Stomach smooth muscle (tissue), 2 donors: ENCODE results near the gene UAP1L1.

Experiments
- H3K27ac ChIP-seq: one replicate; pipeline ENCODE4 v1.7.0; 2013; ENCODE audit warnings: mild to moderate bottlenecking, low read length, inconsistent platforms
- H3K27me3 ChIP-seq, 2 donors: one replicate each; pipeline ENCODE4 v1.7.0; 2013; ENCODE audit warnings: low read length in 2 of 2; ENCODE audit not compliant: insufficient read depth in 2 of 2, control insufficient read depth in 1 of 2
- H3K36me3 ChIP-seq, 2 donors: one replicate each; pipeline ENCODE4 v1.7.0; 2013; ENCODE audit warnings: low read length in 2 of 2; ENCODE audit not compliant: control insufficient read depth in 2 of 2, insufficient read depth in 2 of 2
- H3K4me1 ChIP-seq: one replicate; pipeline ENCODE4 v1.7.0; 2013; ENCODE audit warnings: low read length; ENCODE audit not compliant: control insufficient read depth, insufficient read depth
- H3K4me3 ChIP-seq, 2 donors: one replicate each; pipeline ENCODE4 v1.7.0; 2013; ENCODE audit warnings: low read length in 2 of 2
- H3K9ac ChIP-seq, 2 donors: one replicate each; pipeline ENCODE4 v1.7.0; 2013; ENCODE audit warnings: low read length in 2 of 2, mild to moderate bottlenecking in 1 of 2
- H3K9me3 ChIP-seq, 2 donors: one replicate each; pipeline ENCODE4 v1.7.0; 2013; ENCODE audit warnings: low read length in 2 of 2; ENCODE audit not compliant: control insufficient read depth in 2 of 2
- donor health status: healthy.
- donor health status: Pancreatic carcinoma.

The UAP1L1 gene

GRCh38 chr9:137063311-137064026 is 13.8 kb upstream of the UAP1L1 start:
- Histone ChIP-seq H3K36me3 (no peaks in the 10 kb centered on the region), H3K27ac (no peak overlapping the region), H3K9ac (no peak overlapping the region), H3K27me3 (peaks cover 6 to 17% of the 10 kb centered on the region in 2 donors), H3K4me3 (no peak overlapping the region), H3K4me1 (peaks cover 4% of the 10 kb centered on the region), H3K9me3 (no peaks in the 10 kb centered on the region)

GRCh38 chr9:137064027-137064879 is 13.1 kb upstream of the UAP1L1 start:
- no peak overlapping the region for H3K4me3 ChIP-seq
- H3K27me3 ChIP-seq: peaks cover 14 to 25% of the 10 kb centered on the region in 2 donors
- H3K27ac ChIP-seq: no peak overlapping the region
- no peak overlapping the region for H3K9ac ChIP-seq
- peaks cover 4% of the 10 kb centered on the region for H3K4me1 ChIP-seq
- H3K36me3 ChIP-seq: no peaks in the 10 kb centered on the region
- no peaks in the 10 kb centered on the region for H3K9me3 ChIP-seq

GRCh38 chr9:137064880-137065164 is 12.5 kb upstream of the UAP1L1 start:
- Histone ChIP-seq H3K36me3 (no peaks in the 10 kb centered on the region), H3K4me1 (peaks cover 7% of the 10 kb centered on the region), H3K9ac (no peak overlapping the region), H3K27me3 (peaks cover 17 to 30% of the 10 kb centered on the region in 2 donors), H3K4me3 (no peak overlapping the region), H3K27ac (no peak overlapping the region), H3K9me3 (no peaks in the 10 kb centered on the region)

DNA sequence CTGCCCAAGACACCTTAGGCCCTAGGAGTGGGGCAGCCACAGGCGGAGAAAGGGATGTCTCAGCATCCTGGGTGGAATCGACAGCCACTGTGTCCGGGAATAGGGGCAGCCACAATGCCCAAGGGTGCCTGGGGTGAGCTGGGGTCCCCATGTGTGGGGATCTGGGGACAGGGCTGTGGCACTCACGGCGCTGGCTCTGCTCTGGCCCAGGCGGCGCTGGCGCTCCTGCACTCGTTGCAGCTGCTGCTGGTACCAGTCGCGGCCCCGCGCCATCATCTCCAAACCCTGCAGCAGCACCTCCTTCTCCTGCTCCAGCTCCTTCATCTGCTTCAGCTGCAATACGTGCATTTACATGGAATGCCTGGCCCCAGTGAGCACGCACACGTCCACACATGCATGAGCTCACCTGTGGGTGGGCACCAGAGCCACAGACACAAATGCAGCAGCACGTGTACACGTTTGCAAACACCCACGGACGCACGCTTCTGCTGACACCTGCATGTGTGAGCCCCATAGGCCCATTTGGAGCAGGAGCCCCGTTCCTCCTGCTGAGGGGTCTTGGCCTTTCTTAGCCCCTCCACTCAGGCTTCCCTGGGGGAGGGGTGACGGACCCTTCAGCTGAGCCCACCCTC is 11.9 kb upstream of the UAP1L1 start:
- H3K9ac ChIP-seq: no peak overlapping the region
- H3K9me3 ChIP-seq: no peaks in the 10 kb centered on the region
- peaks cover 10% of the 10 kb centered on the region for H3K4me1 ChIP-seq
- no peak overlapping the region for H3K4me3 ChIP-seq
- no peaks in the 10 kb centered on the region for H3K36me3 ChIP-seq
- peaks cover 17 to 30% of the 10 kb centered on the region in 2 donors for H3K27me3 ChIP-seq
- H3K27ac ChIP-seq: no peak overlapping the region

- Histone ChIP-seq H3K9me3 (no peaks in the 10 kb centered on the region), H3K4me1 (peaks cover 16% of the 10 kb centered on the region), H3K27ac (no peak overlapping the region), H3K36me3 (no peaks in the 10 kb centered on the region), H3K9ac (no peak overlapping the region), H3K27me3 (peaks cover 17 to 30% of the 10 kb centered on the region in 2 donors), H3K4me3 (no peak overlapping the region)
Observed at GRCh38 chr9:137066096-137066861, 11.0 kb upstream of the UAP1L1 start.

DNA sequence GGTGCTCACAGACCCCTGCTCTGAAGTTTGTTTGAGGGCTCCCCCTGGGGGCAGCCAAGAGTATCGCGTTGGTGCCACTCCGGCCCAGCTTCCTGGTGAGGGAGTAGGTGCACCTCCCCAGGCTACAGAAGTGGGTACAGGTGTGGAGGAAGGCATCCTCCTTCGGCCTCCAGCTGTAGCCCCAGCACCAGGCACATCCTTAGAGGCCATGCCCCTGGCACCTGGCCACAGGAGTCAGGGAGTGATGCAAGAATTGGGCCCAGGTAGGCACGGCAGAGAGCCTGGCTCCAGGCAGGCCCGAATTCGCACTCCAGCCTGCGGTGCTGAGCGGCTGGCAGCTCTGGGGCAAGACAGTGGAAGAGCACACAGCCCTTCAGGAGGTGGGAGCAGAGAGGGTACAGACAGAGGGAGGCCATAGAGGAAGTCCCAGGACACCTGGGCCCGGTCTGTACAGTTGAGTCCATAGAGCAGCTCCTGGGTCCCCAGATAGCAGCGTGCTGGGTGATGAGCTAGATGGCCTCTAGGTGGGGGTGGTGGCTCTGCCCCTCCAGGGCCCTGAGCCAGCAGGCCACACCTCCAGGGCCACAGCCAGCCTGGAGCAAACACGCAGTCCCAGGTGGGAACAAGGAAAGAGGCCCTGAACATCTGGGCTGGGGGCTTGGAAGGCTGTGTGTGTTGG is 9.3 kb upstream of the UAP1L1 start:
- Histone ChIP-seq H3K27ac (no peak overlapping the region), H3K9ac (no peak overlapping the region), H3K4me3 (no peak overlapping the region), H3K4me1 (peaks cover 17% of the 10 kb centered on the region), H3K27me3 (peaks cover 17 to 30% of the 10 kb centered on the region in 2 donors), H3K9me3 (no peaks in the 10 kb centered on the region), H3K36me3 (no peaks in the 10 kb centered on the region)

DNA sequence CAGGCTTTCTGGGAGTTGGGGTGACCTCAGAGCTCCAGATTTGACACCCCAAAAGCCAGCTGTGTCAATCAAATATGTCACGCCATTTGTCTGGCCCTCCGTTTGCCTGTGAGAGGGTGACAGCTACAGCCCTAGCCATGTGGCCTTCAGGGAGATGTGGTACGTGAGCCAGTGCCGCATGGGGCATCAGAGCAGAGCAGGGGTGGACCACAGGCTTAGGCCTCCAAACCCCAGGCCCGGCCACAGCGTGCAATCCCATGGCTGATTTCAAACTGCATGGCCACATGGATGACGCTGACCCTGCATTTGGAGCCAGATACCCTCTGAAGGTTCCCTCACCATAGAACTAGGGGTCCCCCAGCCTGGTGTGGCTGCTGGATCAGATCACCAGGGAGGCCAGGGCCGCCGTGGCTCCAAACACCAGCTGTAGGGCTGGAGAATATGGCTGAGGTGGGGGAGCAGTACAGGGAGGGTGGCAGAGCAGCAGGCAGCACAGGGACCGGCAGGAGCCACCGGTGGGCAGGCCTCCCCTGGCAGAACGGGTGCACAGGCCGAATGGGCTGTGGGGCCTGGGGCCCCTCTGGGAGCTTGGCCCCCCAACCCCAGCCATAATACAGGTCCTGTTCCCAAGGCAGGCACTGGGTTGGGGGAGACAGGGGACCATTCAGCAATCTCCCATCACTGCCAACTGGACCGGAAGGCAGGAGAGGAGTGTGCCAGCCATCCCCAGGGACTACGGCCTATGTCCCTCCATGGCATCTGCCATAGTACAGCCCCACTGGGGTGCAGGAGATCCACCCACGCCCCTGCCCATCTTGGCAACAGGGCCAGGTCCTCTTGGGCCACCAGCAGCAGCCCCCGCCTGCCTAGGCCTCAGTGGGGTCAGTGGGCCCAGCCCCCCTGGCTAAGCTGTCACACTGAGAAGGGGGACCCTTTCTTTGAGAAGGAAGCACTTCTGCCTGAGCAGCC is 8.5 kb upstream of the UAP1L1 start:
- Histone ChIP-seq H3K4me1 (peaks cover 16% of the 10 kb centered on the region), H3K27ac (no peak overlapping the region), H3K36me3 (no peaks in the 10 kb centered on the region), H3K9me3 (no peaks in the 10 kb centered on the region), H3K27me3 (peaks cover 17 to 28% of the 10 kb centered on the region in 2 donors), H3K4me3 (no peak overlapping the region), H3K9ac (no peak overlapping the region)

GRCh38 chr9:137069508-137070091 is 7.7 kb upstream of the UAP1L1 start:
- no peak overlapping the region for H3K4me3 ChIP-seq
- no peak overlapping the region for H3K27ac ChIP-seq
- no peaks in the 10 kb centered on the region for H3K9me3 ChIP-seq
- H3K9ac ChIP-seq: no peak overlapping the region
- peaks cover 17 to 25% of the 10 kb centered on the region in 2 donors for H3K27me3 ChIP-seq
- H3K36me3 ChIP-seq: no peaks in the 10 kb centered on the region
- peaks cover 13% of the 10 kb centered on the region for H3K4me1 ChIP-seq

DNA sequence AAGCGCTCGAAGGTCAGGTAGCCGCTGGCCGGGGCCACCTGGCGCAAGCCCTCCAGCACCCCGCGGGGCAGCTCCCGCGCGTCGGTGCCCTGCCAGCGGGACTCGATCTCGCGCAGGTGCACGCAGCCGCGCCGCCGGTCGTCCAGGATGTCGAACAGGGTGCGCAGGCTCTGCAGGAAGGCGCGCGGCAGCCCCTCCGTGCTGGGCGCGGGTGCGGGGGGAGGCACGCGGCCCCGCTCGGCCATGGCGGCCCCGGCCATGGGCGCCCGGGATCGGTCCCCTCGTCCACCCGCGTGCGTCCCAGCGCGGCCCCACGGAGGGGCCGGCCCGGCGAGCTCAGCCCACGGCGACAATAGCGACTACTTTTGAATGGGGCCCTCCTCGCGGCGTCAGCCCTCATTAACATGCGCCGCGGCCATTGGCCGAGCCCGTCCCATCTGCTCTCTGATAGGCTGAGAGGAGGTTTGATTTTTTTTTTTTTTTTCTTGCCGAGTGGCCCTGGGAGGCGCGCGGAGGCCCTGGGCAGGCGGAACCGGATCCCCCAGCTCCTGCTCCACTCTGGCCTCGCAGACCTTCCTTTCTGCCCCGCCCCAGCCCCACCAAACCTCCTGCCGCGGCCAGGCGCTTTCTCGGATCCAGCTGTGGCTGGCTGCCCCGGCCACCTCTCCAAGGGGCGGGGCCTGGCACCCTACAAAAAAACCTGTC is 7.0 kb upstream of the UAP1L1 start, which contains the start of gene SAPCD2:
SAPCD2 (minus strand) TSS at position 357 of the 705 bp plus-strand sequence; CDS start at position 260, 97 bp downstream.
- peaks cover 13% of the 10 kb centered on the region for H3K4me1 ChIP-seq
- peaks cover 17 to 25% of the 10 kb centered on the region in 2 donors for H3K27me3 ChIP-seq
- no peak within 1 kb of the TSS for H3K9ac ChIP-seq
- H3K36me3 ChIP-seq: no peaks in the 10 kb centered on the region
- no peak within 1 kb of the TSS for H3K27ac ChIP-seq
- no peaks in the 10 kb centered on the region for H3K9me3 ChIP-seq
- H3K4me3 ChIP-seq: peak within 1 kb of the TSS in 1 of 2 donors; percentile 64
